B cell (primary cell): ENCODE results near the gene MDC1. TPM values are rescaled to one million over a fixed set of nuclear protein-coding genes. Genes with fewer than 3 reads are reported as not detected.

Experiments
- ATAC-seq: fragments of 200-7000 bp; cut with Tn5 transposase; one replicate; pipeline ENCODE4 v1.10.0; 2021; ENCODE audit warnings: low read depth, mild to moderate bottlenecking, moderate number of reproducible peaks, moderate library complexity
- CTCF ChIA-PET: fragments of 350-600 bp; sonication (Branson Sonifier 250); formaldehyde crosslinking; loops from one replicate; lab custom pipeline; 2021; ENCODE audit warnings: antibody characterized with exemption, inconsistent platforms; lab: Charles Lee
- POLR2A ChIA-PET: fragments of 350-600 bp; sonication (Branson Sonifier 250); formaldehyde crosslinking; loops from one replicate; lab custom pipeline; 2021; ENCODE audit warnings: antibody characterized with exemption; lab: Charles Lee
- DNase-seq: peaks from one replicate; pipeline ENCODE4 v3.0.0; 2013
- H2AFZ ChIP-seq: 2 replicates; pipeline ENCODE4 v1.6.1; 2012; ENCODE audit warnings: mild to moderate bottlenecking, low read depth, low read length; ENCODE audit not compliant: insufficient read depth, poor library complexity, severe bottlenecking
- H3K27ac ChIP-seq, 2 donors: 1 replicate in 1 of 2; 2 replicates in 1 of 2; pipeline ENCODE4 v1.5.1; 2012 to 2013; ENCODE audit warnings: low read length in 2 of 2, mild to moderate bottlenecking in 2 of 2, moderate library complexity in 1 of 2
- H3K27me3 ChIP-seq, 4 experiments: fragments of 200-600 bp in 1 of 4; sonication (generic) in 1 of 4; replicated peaks in 1 of 4; 1 replicate in 2 of 4; 2 replicates in 2 of 4; pipeline versions ENCODE4 v1.6.1 to v1.7.0; 2013 to 2016; ENCODE audit warnings: low read length in 3 of 4, mild to moderate bottlenecking in 2 of 4, mixed read lengths in 1 of 4, moderate library complexity in 1 of 4; ENCODE audit not compliant: insufficient read depth in 4 of 4, control insufficient read depth in 3 of 4; ENCODE audit errors: control extremely low read depth in 1 of 4
- H3K36me3 ChIP-seq, 2 experiments: replicated peaks in 1 of 2; 1 replicate in 1 of 2; 2 replicates in 1 of 2; pipeline versions ENCODE4 v1.6.1 to v1.7.1; 2013; ENCODE audit warnings: low read length in 1 of 2; ENCODE audit not compliant: insufficient read depth in 2 of 2, control insufficient read depth in 1 of 2; ENCODE audit errors: control extremely low read depth in 1 of 2, extremely low read depth in 1 of 2
- H3K4me1 ChIP-seq, 2 donors: fragments of 200-600 bp in 1 of 2; sonication (generic) in 1 of 2; 1 replicate in 1 of 2; 2 replicates in 1 of 2; pipeline versions ENCODE4 v1.5.1 to v1.6.1; 2013 to 2017; ENCODE audit warnings: low read length in 2 of 2; ENCODE audit not compliant: control insufficient read depth in 2 of 2, insufficient read depth in 2 of 2
- H3K4me2 ChIP-seq: replicated peaks from 2 replicates; pipeline ENCODE3; 2012; ENCODE audit warnings: mild to moderate bottlenecking, low read depth, low read length; ENCODE audit not compliant: poor library complexity, severe bottlenecking
- H3K4me3 ChIP-seq, 5 experiments: fragments of 200-600 bp in 1 of 5; sonication (generic) in 1 of 5; 1 replicate in 3 of 5; 2 replicates in 2 of 5; pipeline versions ENCODE4 v1.5.1 to v1.7.0; 2011 to 2016; ENCODE audit warnings: low read length in 4 of 5, mild to moderate bottlenecking in 4 of 5, low read depth in 2 of 5, control low read depth in 1 of 5, moderate library complexity in 1 of 5; ENCODE audit not compliant: insufficient read depth in 1 of 5; ENCODE audit errors: control extremely low read depth in 1 of 5, extremely low read depth in 1 of 5
- H3K79me2 ChIP-seq: fragments of 200-600 bp; sonication (generic); one replicate; pipeline ENCODE4 v1.6.0; 2016; ENCODE audit warnings: low read length; ENCODE audit not compliant: control insufficient read depth, insufficient read depth
- H3K9ac ChIP-seq: fragments of 200-600 bp; sonication (generic); 2 replicates; pipeline ENCODE4 v1.6.1; 2017; ENCODE audit warnings: mild to moderate bottlenecking, low read length, moderate library complexity
- H3K9me3 ChIP-seq, 3 donors: one replicate each; pipeline versions ENCODE4 v1.6.1 to v1.7.1; 2013; ENCODE audit warnings: low read length in 2 of 3; ENCODE audit not compliant: control insufficient read depth in 2 of 3, insufficient read depth in 1 of 3; ENCODE audit errors: control extremely low read depth in 1 of 3
- H4K20me1 ChIP-seq: 2 replicates; pipeline ENCODE4 v1.6.0; 2012; ENCODE audit warnings: mild to moderate bottlenecking, low read length; ENCODE audit not compliant: insufficient read depth, control insufficient read depth, poor library complexity, severe bottlenecking
- H3K27ac Mint-ChIP-seq: one replicate; pipeline ENCODE4 v1.8.0; 2021; ENCODE audit warnings: mixed read lengths
- H3K27me3 Mint-ChIP-seq: one replicate; pipeline ENCODE4 v1.8.0; 2021; ENCODE audit warnings: mixed read lengths
- H3K4me1 Mint-ChIP-seq: one replicate; pipeline ENCODE4 v1.8.0; 2021; ENCODE audit warnings: mixed read lengths
- H3K4me3 Mint-ChIP-seq: one replicate; pipeline ENCODE4 v1.8.0; 2021; ENCODE audit warnings: mixed read lengths
- H3K9me3 Mint-ChIP-seq: one replicate; pipeline ENCODE4 v1.8.0; 2022; ENCODE audit warnings: mixed read lengths; ENCODE audit not compliant: insufficient read depth
- EZH2 ChIP-seq: IDR thresholded peaks from 2 replicates; pipeline ENCODE4 v1.6.1; 2012; ENCODE audit warnings: borderline replicate concordance, low read depth, mild to moderate bottlenecking, moderate library complexity, low read length; ENCODE audit not compliant: insufficient read depth, poor library complexity, severe bottlenecking
- WGBS: methylation state at CpG from one replicate; pipeline ENCODE4 v1.1.5; 2013; ENCODE audit warnings: missing lambda C conversion rate; ENCODE audit not compliant: insufficient coverage; 5-methylcytosine and 5-hydroxymethylcytosine counted together
- intact Hi-C: fragments of 100-400 bp; cut with micrococcal nuclease; formaldehyde crosslinking; loops from one replicate; pipeline ENCODE4 v1.10.0; 2022
- polyA plus RNA-seq: library from polyadenylated mRNA; depleted of rRNA; stranded (reverse); fragments of >200 nt; gene quantifications from 2 replicates; pipeline ENCODE4 v1.2.3, GENCODE V29; 2012
- total RNA-seq, 2 donors: library from RNA; stranded (reverse); fragments of 120-200 nt in 1 of 2; gene quantifications; 1 replicate in 1 of 2; 2 replicates in 1 of 2; pipeline versions ENCODE4 v1.2.3 to v1.2.4, GENCODE V29; 2013 to 2022
- TF ChIP-seq, protein P1 (sequence below): fragments of 200-600 bp; IDR thresholded peaks from one replicate; pipeline ENCODE4 v1.8.0; 2022; ENCODE audit warnings: antibody characterized with exemption, mild to moderate bottlenecking

The MDC1 gene
- total and polyA plus RNA-seq, 2 donors (not counting 1 experiment from before 2014, with no cell fraction given), result 24.9 to 87.4 TPM

DNA sequence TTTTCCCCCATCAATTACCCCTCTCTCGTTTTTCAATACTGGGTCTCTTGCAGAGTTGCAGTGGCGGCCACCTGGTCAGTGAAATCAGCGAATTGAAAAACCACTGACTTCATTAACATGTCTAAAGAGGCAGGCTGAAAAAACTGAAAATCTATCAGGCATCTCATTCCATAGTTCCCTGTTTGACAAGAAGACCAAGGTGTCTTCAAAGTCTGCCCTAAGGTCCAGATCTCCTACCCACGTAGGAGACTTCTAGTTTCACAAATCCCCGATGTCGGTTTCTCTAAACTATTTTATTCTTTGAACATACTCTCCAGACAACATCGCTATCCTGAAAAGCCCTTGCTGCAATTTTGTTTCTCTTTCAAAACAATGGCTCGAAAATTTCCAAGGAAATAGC lies 2.3 kb upstream of the MDC1 start:
- CTCF ChIA-PET, result interaction anchor here (1.9 to 22.5 kb wide), 4 partner anchors 11 to 177 kb away, joined by 10 to 963 read pairs (median 82); partner anchors contain the start of genes DHX16 and NRM
- WGBS, result 2% methylated on average over 6 of the region's 8 CpGs

More for the DNA sequence above, 2.3 kb upstream of the MDC1 start:
- H3K79me2 ChIP-seq, result peaks cover 60% of the 10 kb centered on the region
- H3K27me3 ChIP-seq, result no peaks in the 10 kb centered on the region
- Mint-ChIP-seq H3K27ac (peak overlapping the region; percentile 90), H3K27me3 (no peaks in the 10 kb centered on the region), H3K4me3 (peak overlapping the region; percentile 90), H3K9me3 (no peaks in the 10 kb centered on the region), H3K4me1 (peaks cover 54% of the 10 kb centered on the region)
- no peak for ATAC-seq
- no peak for DNase-seq
- H3K4me1 ChIP-seq, result peaks cover 26 to 42% of the 10 kb centered on the region in 2 donors
- peaks cover 2 to 21% of the 10 kb centered on the region in 2 experiments for H3K36me3 ChIP-seq
- H2AFZ ChIP-seq, result peak overlapping the region; percentile 68
- TF ChIP-seq, protein P1, sequence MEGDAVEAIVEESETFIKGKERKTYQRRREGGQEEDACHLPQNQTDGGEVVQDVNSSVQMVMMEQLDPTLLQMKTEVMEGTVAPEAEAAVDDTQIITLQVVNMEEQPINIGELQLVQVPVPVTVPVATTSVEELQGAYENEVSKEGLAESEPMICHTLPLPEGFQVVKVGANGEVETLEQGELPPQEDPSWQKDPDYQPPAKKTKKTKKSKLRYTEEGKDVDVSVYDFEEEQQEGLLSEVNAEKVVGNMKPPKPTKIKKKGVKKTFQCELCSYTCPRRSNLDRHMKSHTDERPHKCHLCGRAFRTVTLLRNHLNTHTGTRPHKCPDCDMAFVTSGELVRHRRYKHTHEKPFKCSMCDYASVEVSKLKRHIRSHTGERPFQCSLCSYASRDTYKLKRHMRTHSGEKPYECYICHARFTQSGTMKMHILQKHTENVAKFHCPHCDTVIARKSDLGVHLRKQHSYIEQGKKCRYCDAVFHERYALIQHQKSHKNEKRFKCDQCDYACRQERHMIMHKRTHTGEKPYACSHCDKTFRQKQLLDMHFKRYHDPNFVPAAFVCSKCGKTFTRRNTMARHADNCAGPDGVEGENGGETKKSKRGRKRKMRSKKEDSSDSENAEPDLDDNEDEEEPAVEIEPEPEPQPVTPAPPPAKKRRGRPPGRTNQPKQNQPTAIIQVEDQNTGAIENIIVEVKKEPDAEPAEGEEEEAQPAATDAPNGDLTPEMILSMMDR, result no peak
- TF ChIP-seq EZH2, result no peak
- POLR2A ChIA-PET, result interaction anchor here (0.5 to 9.8 kb wide), 7 partner anchors 32 to 177 kb away, joined by 3 to 216 read pairs (median 4); partner anchors contain the start of genes PPP1R10 and PPP1R18
- H3K9ac ChIP-seq, result peak overlapping the region; percentile 78
- peak overlapping the region in 4 of 5 experiments; percentile 22 to 93 (median 92) for H3K4me3 ChIP-seq
- no peaks in the 10 kb centered on the region for H3K9me3 ChIP-seq
- intact Hi-C loops, result no loop called here
- H4K20me1 ChIP-seq, result peaks cover 28% of the 10 kb centered on the region
- H3K4me2 ChIP-seq, result peak overlapping the region; percentile 83
- peak overlapping the region; percentile 28 to 40 for H3K27ac ChIP-seq
